ENCODE results near the gene VIM.
"Not testable (repeated sequence)": the region's sequence is repeated elsewhere in the genome, so short reads cannot be mapped to it uniquely, and the experiment has no call there.

Gene VIM

DNA sequence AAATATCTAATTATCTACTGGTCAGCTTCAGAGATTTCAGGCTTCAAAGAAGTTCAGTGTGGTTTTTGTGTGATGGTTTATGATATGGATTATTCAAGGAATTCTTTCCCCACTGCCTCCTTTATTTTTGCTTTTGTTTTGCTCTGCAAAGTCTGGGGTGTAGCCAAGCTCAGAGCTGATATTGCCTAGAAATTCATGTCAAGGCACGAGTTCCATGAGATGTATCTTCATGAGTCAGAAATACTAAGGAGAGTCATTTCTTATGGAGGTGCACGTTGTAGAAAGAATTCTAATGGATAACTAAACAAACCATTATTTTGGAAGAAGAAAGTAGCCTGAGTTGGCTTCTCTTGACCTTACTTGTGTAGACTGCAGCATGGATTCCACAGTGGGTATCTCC lies 37.4 kb downstream of the VIM start:
- Histone ChIP-seq H3K4me3 (ENCODE audit: low read length, poor library complexity, severe bottlenecking) (no peak overlapping the region), H3K27me3 (ENCODE audit: insufficient read depth, low read length, poor library complexity, severe bottlenecking) (peaks cover 3% of the 10 kb centered on the region), H2AFZ (ENCODE audit: low read length) (no peak overlapping the region), H4K20me1 (ENCODE audit: insufficient read depth, low read length, poor library complexity, severe bottlenecking) (no peaks in the 10 kb centered on the region), H3K36me3 (ENCODE audit: insufficient read depth, low read length) (no peaks in the 10 kb centered on the region), H3K9me3 (ENCODE audit: insufficient read depth, low read depth, low read length) (peaks cover 18% of the 10 kb centered on the region; the same call in 1 of the 2 replicates), H3K9ac (ENCODE audit: low read depth, low read length, poor library complexity, severe bottlenecking) (no peak overlapping the region), H3K9me2 (replicated peaks; ENCODE audit: low read depth, low read length) (no peaks in the 10 kb centered on the region), H3F3A (ENCODE audit: low read depth) (no peaks in the 10 kb centered on the region), H3K79me2 (ENCODE audit: insufficient read depth, low read length) (no peaks in the 10 kb centered on the region), H3K4me1 (ENCODE audit: insufficient read depth, low read length, poor library complexity, severe bottlenecking) (no peaks in the 10 kb centered on the region), H3K4me2 (ENCODE audit: low read depth, low read length, poor library complexity, severe bottlenecking) (no peak overlapping the region)
- TF ChIP-seq CTCF (conservative IDR thresholded peaks at IDR 0.05; ENCODE audit: low read length) = no peak
- no peak for TF ChIP-seq EZH2phosphoT487 (IDR thresholded peaks at IDR 0.05; ENCODE audit: borderline replicate concordance)

DNA sequence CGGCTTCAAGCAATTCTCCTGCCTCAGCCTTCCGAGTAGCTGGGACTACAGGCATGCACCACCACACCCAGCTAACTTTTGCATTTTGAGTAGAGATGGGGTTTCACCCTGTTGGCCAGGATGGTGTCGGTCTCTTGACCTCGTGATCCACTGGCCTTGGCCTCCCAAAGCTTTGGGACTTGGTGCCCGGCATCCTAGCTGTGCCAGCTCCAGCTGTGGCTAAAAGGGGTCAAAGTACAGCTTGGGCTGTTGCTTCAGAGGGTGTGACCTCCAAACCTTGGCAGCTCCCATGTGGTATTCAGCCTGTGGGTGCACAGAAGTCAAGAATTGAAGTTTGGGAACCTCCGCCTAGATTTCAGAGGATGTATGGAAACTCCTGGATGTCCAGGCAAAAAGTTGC lies 38.5 kb downstream of the VIM start:
- not testable (repeated sequence) for H3K9me2 ChIP-seq (replicated peaks; ENCODE audit: low read depth, low read length); H3K27me3 ChIP-seq (ENCODE audit: insufficient read depth, low read length, poor library complexity, severe bottlenecking); H3K4me1 ChIP-seq (ENCODE audit: insufficient read depth, low read length, poor library complexity, severe bottlenecking); H2AFZ ChIP-seq (ENCODE audit: low read length); H4K20me1 ChIP-seq (ENCODE audit: insufficient read depth, low read length, poor library complexity, severe bottlenecking); H3F3A ChIP-seq (ENCODE audit: low read depth); H3K36me3 ChIP-seq (ENCODE audit: insufficient read depth, low read length); H3K9ac ChIP-seq (ENCODE audit: low read depth, low read length, poor library complexity, severe bottlenecking); H3K4me3 ChIP-seq (ENCODE audit: low read length, poor library complexity, severe bottlenecking); H3K4me2 ChIP-seq (ENCODE audit: low read depth, low read length, poor library complexity, severe bottlenecking); H3K79me2 ChIP-seq (ENCODE audit: insufficient read depth, low read length)
- H3K9me3 ChIP-seq (ENCODE audit: insufficient read depth, low read depth, low read length) = peaks cover 18% of the 10 kb centered on the region; the same call in 1 of the 2 replicates

DNA sequence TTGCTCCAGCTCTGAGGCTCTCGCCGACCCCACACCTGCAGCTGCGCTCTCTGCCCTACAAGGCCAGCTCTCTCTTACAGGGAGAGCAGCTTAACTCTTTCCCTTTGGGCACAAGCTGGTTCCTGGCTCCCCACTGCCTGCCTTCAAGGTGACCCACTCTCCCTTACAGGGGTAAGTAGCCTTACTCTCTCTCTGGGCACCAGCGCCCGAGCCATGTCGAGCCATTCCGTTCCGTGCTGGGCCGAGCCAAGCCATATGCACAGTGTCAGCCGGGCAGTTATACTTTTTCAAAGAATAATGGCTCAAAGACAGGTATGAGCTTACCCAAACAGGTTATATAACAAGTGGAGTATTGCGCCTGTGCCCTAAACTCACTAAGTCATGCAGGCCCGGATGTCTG lies 44.6 kb downstream of the VIM start:
- H3K4me1 ChIP-seq (ENCODE audit: insufficient read depth, low read length, poor library complexity, severe bottlenecking) = no peaks in the 10 kb centered on the region
- H3K9ac ChIP-seq (ENCODE audit: low read depth, low read length, poor library complexity, severe bottlenecking) = no peak overlapping the region
- H3K4me3 ChIP-seq (ENCODE audit: low read length, poor library complexity, severe bottlenecking) = no peak overlapping the region
- TF ChIP-seq EZH2phosphoT487 (IDR thresholded peaks at IDR 0.05; ENCODE audit: borderline replicate concordance) (no peak), CTCF (conservative IDR thresholded peaks at IDR 0.05; ENCODE audit: low read length) (no peak)
- H3F3A ChIP-seq (ENCODE audit: low read depth) = no peaks in the 10 kb centered on the region
- no peaks in the 10 kb centered on the region for H3K79me2 ChIP-seq (ENCODE audit: insufficient read depth, low read length)
- no peak overlapping the region for H2AFZ ChIP-seq (ENCODE audit: low read length)
- no peak overlapping the region for H3K4me2 ChIP-seq (ENCODE audit: low read depth, low read length, poor library complexity, severe bottlenecking)
- H3K9me3 ChIP-seq (ENCODE audit: insufficient read depth, low read depth, low read length) = no peaks in the 10 kb centered on the region
- no peaks in the 10 kb centered on the region for H3K36me3 ChIP-seq (ENCODE audit: insufficient read depth, low read length)
- H3K9me2 ChIP-seq (replicated peaks; ENCODE audit: low read depth, low read length) = no peaks in the 10 kb centered on the region
- no peaks in the 10 kb centered on the region for H3K27me3 ChIP-seq (ENCODE audit: insufficient read depth, low read length, poor library complexity, severe bottlenecking)
- H4K20me1 ChIP-seq (ENCODE audit: insufficient read depth, low read length, poor library complexity, severe bottlenecking) = no peaks in the 10 kb centered on the region

DNA sequence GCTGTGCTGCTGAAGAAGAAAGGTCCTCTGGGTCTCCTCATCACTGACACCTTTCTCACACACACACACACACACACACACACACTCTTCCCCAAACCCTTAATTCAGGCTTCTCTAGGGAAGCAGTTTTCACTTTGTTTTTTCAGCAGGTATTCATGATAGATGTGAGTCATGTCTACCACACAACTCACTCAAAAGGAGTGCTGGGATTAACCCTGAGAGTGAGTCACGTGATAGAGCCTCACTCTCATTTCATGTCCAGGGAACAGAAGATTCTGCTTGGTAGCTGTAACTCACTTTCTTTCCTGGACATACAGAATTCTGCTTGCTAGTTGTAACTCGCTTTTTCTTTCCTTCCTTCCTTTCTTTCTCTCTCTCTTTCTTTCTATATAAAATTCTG lies 45.4 kb downstream of the VIM start:
- Histone ChIP-seq H3K79me2 (ENCODE audit: insufficient read depth, low read length) (no peaks in the 10 kb centered on the region), H3K27me3 (ENCODE audit: insufficient read depth, low read length, poor library complexity, severe bottlenecking) (no peaks in the 10 kb centered on the region), H3K4me3 (ENCODE audit: low read length, poor library complexity, severe bottlenecking) (no peak overlapping the region), H3F3A (ENCODE audit: low read depth) (no peaks in the 10 kb centered on the region), H3K4me2 (ENCODE audit: low read depth, low read length, poor library complexity, severe bottlenecking) (no peak overlapping the region), H3K4me1 (ENCODE audit: insufficient read depth, low read length, poor library complexity, severe bottlenecking) (no peaks in the 10 kb centered on the region), H3K36me3 (ENCODE audit: insufficient read depth, low read length) (no peaks in the 10 kb centered on the region), H2AFZ (ENCODE audit: low read length) (no peak overlapping the region), H3K9me3 (ENCODE audit: insufficient read depth, low read depth, low read length) (no peaks in the 10 kb centered on the region), H3K9ac (ENCODE audit: low read depth, low read length, poor library complexity, severe bottlenecking) (no peak overlapping the region), H4K20me1 (ENCODE audit: insufficient read depth, low read length, poor library complexity, severe bottlenecking) (no peaks in the 10 kb centered on the region), H3K9me2 (replicated peaks; ENCODE audit: low read depth, low read length) (no peaks in the 10 kb centered on the region)
- no peak for TF ChIP-seq CTCF (conservative IDR thresholded peaks at IDR 0.05; ENCODE audit: low read length)
- TF ChIP-seq EZH2phosphoT487 (IDR thresholded peaks at IDR 0.05; ENCODE audit: borderline replicate concordance) = no peak

All from Loucy (cell line).